Suprapubic skin (tissue), 3 donors: Measurements from ENCODE around the gene RRP36.

Experiments used
- POLR2AphosphoS5 ChIP-seq, 3 donors: sonication (generic); formaldehyde crosslinking; IDR thresholded peaks; one replicate each; pipeline ENCODE4 v1.6.1; 2017; ENCODE audit warnings: antibody characterized with exemption in 3 of 3
- TF ChIP-seq, protein P1 (sequence below), 2 donors: fragments of 200-600 bp in 1 of 2; fragments of 450-650 bp in 1 of 2; sonication (generic) in 1 of 2; IDR thresholded peaks; one replicate each; pipeline ENCODE4 v1.5.1; 2016 to 2019; ENCODE audit warnings: antibody characterized with exemption in 2 of 2, mild to moderate bottlenecking in 1 of 2, moderate library complexity in 1 of 2

GRCh38 chr6:43006251-43006650 is 15.2 kb upstream of the RRP36 start:
- TF ChIP-seq, protein P1, sequence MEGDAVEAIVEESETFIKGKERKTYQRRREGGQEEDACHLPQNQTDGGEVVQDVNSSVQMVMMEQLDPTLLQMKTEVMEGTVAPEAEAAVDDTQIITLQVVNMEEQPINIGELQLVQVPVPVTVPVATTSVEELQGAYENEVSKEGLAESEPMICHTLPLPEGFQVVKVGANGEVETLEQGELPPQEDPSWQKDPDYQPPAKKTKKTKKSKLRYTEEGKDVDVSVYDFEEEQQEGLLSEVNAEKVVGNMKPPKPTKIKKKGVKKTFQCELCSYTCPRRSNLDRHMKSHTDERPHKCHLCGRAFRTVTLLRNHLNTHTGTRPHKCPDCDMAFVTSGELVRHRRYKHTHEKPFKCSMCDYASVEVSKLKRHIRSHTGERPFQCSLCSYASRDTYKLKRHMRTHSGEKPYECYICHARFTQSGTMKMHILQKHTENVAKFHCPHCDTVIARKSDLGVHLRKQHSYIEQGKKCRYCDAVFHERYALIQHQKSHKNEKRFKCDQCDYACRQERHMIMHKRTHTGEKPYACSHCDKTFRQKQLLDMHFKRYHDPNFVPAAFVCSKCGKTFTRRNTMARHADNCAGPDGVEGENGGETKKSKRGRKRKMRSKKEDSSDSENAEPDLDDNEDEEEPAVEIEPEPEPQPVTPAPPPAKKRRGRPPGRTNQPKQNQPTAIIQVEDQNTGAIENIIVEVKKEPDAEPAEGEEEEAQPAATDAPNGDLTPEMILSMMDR (IDR thresholded peaks at IDR 0.05): no peak
- no peak for TF ChIP-seq POLR2AphosphoS5 (IDR thresholded peaks at IDR 0.05)
